Hepatocyte (in vitro differentiated cells): ENCODE results near the gene ADGRB3.

Experiments used
- CTCF ChIP-seq: fragments of 200-600 bp; sonication (generic); IDR thresholded peaks from 2 replicates; pipeline ENCODE4 v1.5.1; 2016; ENCODE audit warnings: antibody characterized with exemption, mild to moderate bottlenecking; ENCODE audit not compliant: poor library complexity
- EZH2 ChIP-seq: fragments of 200-600 bp; sonication (generic); IDR thresholded peaks from 2 replicates; pipeline ENCODE4 v1.6.1; 2016; ENCODE audit warnings: antibody characterized with exemption, mild to moderate bottlenecking, borderline replicate concordance
- EZH2phosphoT487 ChIP-seq: fragments of 200-600 bp; sonication (generic); IDR thresholded peaks from one replicate; pipeline ENCODE4 v1.6.1; 2018; ENCODE audit warnings: antibody characterized with exemption, mild to moderate bottlenecking, low read depth, moderate library complexity; ENCODE audit not compliant: unreplicated experiment, severe bottlenecking

DNA sequence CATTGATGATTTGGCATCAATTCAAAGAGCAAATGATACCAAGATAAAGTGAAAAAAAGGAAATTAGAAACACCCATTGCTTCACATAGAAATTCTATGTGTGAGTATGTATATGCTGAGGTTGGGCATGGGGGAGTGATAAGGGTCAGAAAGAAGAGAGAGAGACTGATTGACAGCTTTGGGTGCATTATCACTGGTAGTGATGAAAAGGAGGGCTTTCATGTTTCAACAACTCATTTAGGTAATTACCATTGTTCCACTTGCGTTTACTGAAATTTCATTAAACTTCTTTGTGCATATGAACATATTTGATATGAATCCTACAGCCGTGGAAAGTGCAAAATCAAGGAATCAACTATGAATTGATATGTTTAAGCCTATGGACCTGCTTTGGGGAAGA lies 84.7 kb downstream of the ADGRB3 start:
- TF ChIP-seq CTCF (no peak), EZH2phosphoT487 (no peak), EZH2 (no peak)
